ENCODE measurements around the gene ZNF219.

GRCh38 chr14:21048638-21049037 lies 49.8 kb downstream of the ZNF219 start:
- no peak for TF ChIP-seq POLR2A (IDR thresholded peaks at IDR 0.05)
- TF ChIP-seq POLR2AphosphoS5 (IDR thresholded peaks at IDR 0.05), result no peak
- no peak for TF ChIP-seq CTCF (IDR thresholded peaks at IDR 0.05)
- no peak for TF ChIP-seq EP300 (IDR thresholded peaks at IDR 0.05; ENCODE audit: low read depth)
